ENCODE measurements around the gene GNG13. TPM values are rescaled to one million over a fixed set of nuclear protein-coding genes. Genes with fewer than 3 reads are reported as not detected.

The GNG13 gene, protein sequence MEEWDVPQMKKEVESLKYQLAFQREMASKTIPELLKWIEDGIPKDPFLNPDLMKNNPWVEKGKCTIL
- total RNA-seq = not detected

DNA sequence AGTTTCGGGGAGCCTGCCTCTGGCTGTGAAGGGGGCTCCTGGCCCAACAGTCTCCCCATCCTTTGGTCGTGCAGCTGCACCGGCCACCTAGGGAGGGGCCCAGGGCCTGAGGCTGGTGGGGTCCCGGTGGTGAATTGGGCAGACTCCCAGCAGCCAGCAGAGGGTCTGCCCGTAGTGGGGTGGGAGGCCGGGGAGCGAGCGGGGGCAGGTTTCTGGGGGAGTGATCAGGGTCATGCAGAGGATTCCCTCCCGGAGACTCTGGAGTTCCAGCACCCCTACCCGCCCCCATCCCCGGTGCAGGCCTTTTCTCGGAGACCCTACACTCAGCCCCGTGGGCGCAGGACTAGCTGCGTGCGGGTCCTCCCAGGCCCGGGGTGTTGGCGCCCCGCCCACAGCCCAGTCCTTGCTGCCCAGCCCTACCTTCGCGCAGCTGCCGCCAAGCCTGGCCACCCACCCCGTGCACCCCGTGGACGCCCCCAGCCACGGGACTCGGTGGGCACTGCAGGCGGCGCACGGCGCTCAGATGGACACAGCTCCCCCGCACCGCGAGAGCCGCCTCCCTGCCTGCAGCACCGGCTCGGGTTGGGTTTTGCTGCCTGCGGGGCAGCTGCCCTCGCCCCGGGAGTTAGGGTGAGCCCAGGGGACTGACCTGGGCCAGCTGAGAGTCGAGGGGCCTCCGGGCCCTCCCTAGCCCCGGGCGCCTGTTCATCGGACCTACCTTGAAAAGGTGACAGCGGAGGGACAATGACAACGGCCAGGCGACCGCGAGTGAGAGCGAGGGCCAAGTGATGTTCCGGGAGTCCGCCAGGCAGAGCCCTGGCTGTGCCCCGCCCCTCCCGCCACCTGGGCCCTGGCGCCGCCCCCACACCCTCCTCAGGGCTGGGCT lies at the start of gene GNG13:
TSS of gene GNG13 (minus strand) at position 787 of the 886 bp plus-strand sequence. CDS start 1,657 bp downstream, outside the sequence.

DNA sequence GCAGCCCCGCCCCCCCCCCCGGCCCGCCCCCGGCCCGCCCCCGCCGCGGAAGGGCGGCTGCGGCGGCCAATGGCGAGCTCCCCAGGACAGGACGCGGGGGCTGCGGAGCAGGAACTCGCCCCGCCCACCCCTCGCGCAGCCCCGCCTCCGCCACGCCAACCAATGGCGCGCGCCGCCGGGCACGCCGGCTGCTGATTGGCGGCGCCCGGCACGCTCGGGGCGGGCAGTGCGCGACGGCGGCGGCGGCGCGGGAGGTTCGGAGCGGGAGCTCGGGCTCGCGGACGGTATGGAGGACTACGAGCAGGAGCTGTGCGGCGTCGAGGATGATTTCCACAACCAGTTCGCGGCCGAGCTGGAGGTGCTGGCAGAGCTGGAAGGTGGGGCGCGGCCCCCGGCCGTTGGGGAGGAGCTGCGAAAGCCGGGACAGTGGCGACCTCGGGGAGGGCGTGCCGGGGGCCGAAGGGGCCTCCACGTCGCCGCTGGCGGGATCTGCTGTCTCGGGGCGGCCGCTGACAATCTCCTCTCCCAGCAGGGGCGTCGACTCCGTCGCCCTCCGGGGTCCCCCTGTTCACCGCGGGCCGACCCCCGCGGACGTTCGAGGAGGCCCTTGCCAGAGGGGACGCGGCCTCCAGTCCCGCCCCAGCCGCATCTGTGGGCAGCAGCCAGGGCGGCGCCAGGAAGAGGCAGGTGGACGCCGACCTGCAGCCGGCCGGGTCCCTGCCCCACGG lies 12.0 kb downstream of the GNG13 start, which contains the start of gene CHTF18:
TSS of gene CHTF18 (plus strand) at position 222 of the 728 bp plus-strand sequence. CDS start at position 287, 65 bp downstream.

DNA sequence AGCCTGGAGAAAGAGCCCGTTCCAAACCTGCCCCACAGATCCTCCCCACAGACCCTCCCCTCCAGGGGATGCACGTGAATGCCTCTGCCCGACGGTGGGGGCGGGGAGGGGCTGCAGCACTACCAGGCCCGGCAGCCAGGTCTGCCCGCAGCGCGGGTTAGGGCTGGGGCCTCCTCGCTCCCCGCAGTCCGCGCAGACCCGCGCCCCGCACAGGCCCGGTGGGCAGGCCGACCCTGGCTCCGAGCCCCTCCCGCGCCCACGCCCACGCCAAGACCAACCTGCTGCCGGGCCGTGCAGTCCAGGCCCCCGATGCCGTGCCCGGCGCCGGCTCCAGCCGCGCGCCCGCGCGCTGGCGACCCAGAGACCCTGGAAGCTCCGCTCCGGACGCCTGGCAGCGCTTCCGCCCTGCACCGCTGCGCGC lies 12.5 kb downstream of the GNG13 start, which contains the start of gene RPUSD1:
TSS of gene RPUSD1 (minus strand) at position 404 of the 421 bp plus-strand sequence. CDS start 644 bp downstream, outside the sequence.

DNA sequence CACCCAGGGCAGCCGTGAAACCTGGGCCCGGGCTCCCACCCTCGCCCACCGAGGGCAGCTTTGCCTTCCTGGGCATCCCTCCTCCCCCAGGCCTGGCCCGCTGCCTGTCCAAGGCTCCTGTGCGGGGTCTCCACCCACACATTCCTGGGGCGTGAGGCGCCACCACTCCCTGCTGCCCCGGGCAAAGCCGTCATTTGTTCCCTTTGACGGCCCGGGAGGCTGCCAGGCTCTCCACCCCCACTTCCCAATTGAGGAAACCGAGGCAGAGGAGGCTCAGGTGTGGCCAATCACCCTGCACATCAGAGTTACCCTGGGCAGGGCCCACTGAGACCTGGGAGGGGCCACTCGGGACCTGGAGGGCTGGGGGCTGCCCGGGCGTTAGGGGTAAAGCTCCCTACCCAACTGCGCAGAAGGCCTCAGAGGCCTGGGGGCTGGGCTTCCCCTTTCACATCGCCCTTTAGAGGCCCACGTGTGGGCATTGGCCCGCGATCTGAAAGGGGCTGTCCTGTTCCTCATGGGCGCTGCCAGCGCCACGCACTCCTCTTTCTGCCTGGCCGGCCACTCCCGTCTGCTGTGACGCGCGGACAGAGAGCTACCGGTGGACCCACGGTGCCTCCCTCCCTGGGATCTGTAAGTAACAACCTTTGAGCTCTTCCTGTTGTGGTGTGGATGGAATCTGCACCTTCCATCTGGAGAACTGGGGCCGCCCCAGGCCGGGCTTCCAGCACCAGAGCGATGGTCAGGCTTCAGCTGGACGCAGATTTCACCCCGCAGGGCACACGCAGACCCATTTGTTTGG lies 39.8 kb downstream of the GNG13 start, which contains the start of gene MSLN:
TSS of gene MSLN (plus strand) at position 190 of the 799 bp plus-strand sequence. CDS start 1,947 bp downstream, outside the sequence.

Small RNA genes within 50 kb of the gene (small RNA-seq; reads per million reads assigned to genes)
- not detected for gene MIR662 (ENCODE audit: low replicate concordance)

Other genes with a start within 250 kb of the GNG13 start
- gene PRR35, start 240.3 kb downstream of the GNG13 start, total RNA-seq = 9.4 TPM
- gene NHLRC4, start 233.7 kb downstream of the GNG13 start, total RNA-seq = 18.0 TPM
- 76.1 TPM for gene PIGQ, start 230.8 kb downstream of the GNG13 start, total RNA-seq
- gene RAB40C, start 210.7 kb downstream of the GNG13 start, total RNA-seq = 24.2 TPM
- 1.8 TPM for gene WFIKKN1, start 169.7 kb downstream of the GNG13 start, total RNA-seq
- gene METTL26, start 164.4 kb downstream of the GNG13 start, total RNA-seq = 91.8 TPM
- gene MCRIP2, start 158.9 kb downstream of the GNG13 start, total RNA-seq = 23.1 TPM
- 48.3 TPM for gene WDR90, start 151.4 kb downstream of the GNG13 start, total RNA-seq
- gene RHOT2, start 132.6 kb downstream of the GNG13 start, total RNA-seq = 84.5 TPM
- gene RHBDL1, start 125.1 kb downstream of the GNG13 start, total RNA-seq = 2.6 TPM
- gene STUB1, start 120.3 kb downstream of the GNG13 start, total RNA-seq = 71.7 TPM
- gene JMJD8, start 116.4 kb downstream of the GNG13 start, total RNA-seq = 50.0 TPM
- 13.3 TPM for gene WDR24, start 110.3 kb downstream of the GNG13 start, total RNA-seq
- 0.93 TPM for gene FBXL16, start 94.9 kb downstream of the GNG13 start, total RNA-seq
- gene METRN, start 85.6 kb downstream of the GNG13 start, total RNA-seq = 21.3 TPM
- 19.9 TPM for gene ANTKMT, start 79.6 kb downstream of the GNG13 start, total RNA-seq
- 0.93 TPM for gene CCDC78, start 74.3 kb downstream of the GNG13 start, total RNA-seq
- gene HAGHL, start 73.6 kb downstream of the GNG13 start, total RNA-seq = 4.5 TPM
- gene CIAO3, start 59.7 kb downstream of the GNG13 start, total RNA-seq = 47.6 TPM
- gene MSLN, start 40.0 kb downstream of the GNG13 start, total RNA-seq = 11.8 TPM
- gene RPUSD1, start 12.4 kb downstream of the GNG13 start, total RNA-seq = 17.9 TPM
- gene CHTF18, start 12.1 kb downstream of the GNG13 start, total RNA-seq = 25.5 TPM
- 40.4 TPM for gene LMF1, start 170.2 kb upstream of the GNG13 start, total RNA-seq
- 8.5 TPM for gene SOX8, start 181.0 kb upstream of the GNG13 start, total RNA-seq